Measurements from ENCODE around the gene MYOG. TPM values are rescaled to one million over a fixed set of nuclear protein-coding genes. Genes with fewer than 3 reads are reported as not detected.
A peak's percentile ranks its signal among the peaks of the same experiment; 100 is the strongest.

MYOG gene
- polyA plus RNA-seq, 3 donors: not detected

GRCh38 chr1:203098914-203099520 is 13.2 kb upstream of the MYOG start:
- no peak overlapping the region for H3K4me3 Mint-ChIP-seq
- H3K4me3 ChIP-seq (replicated peaks in 1 of 3; ENCODE audit: low read depth in 2 of 3, low read length in 3 of 3): no peak overlapping the region
- DNase-seq: no peak
- no peaks in the 10 kb centered on the region for H3K36me3 Mint-ChIP-seq
- H3K4me2 ChIP-seq (replicated peaks; ENCODE audit: extremely low read depth, low read length, poor library complexity, severe bottlenecking): no peak overlapping the region
- H3K79me2 ChIP-seq (ENCODE audit: insufficient read depth, low read length): no peaks in the 10 kb centered on the region
- peaks cover 10 to 21% of the 10 kb centered on the region in 2 donors for H3K9me3 ChIP-seq (replicated peaks in 1 of 2; ENCODE audit: control insufficient read depth in 1 of 2, insufficient read depth in 1 of 2, low read length in 2 of 2)
- H3K4me1 Mint-ChIP-seq: peaks cover 20% of the 10 kb centered on the region
- H3K4me1 ChIP-seq (ENCODE audit: control insufficient read depth in 1 of 2, insufficient read depth in 2 of 2, low read length in 2 of 2): peaks cover 0 to 3% of the 10 kb centered on the region in 2 donors
- H3K9ac ChIP-seq (ENCODE audit: insufficient read depth, low read length, poor library complexity, severe bottlenecking): no peak overlapping the region
- TF ChIP-seq CTCF (IDR thresholded peaks at IDR 0.05): no peak
- H3K27ac ChIP-seq (ENCODE audit: low read depth in 1 of 2, low read length in 2 of 2): no peak overlapping the region
- H3K27me3 ChIP-seq (ENCODE audit: control insufficient read depth in 2 of 2, insufficient read depth in 2 of 2, low read length in 2 of 2): no peaks in the 10 kb centered on the region
- 100% methylated on average over 2 of the region's 8 CpGs for WGBS (ENCODE audit: insufficient coverage)
- no peak overlapping the region for H3K27ac Mint-ChIP-seq
- no peaks in the 10 kb centered on the region for H4K20me1 ChIP-seq (ENCODE audit: insufficient read depth, low read length)
- intact Hi-C loops (cut with micrococcal nuclease): no loop called here
- H2AFZ ChIP-seq (ENCODE audit: insufficient read depth, low read depth, low read length, poor library complexity, severe bottlenecking): no peak overlapping the region
- H3K9me3 Mint-ChIP-seq: peaks cover 22 to 31% (median 28%) of the 10 kb centered on the region in 7 donors
- peaks cover 3 to 12% (median 6%) of the 10 kb centered on the region in 3 donors for H3K27me3 Mint-ChIP-seq (ENCODE audit: low read depth in 3 of 3)
- no peaks in the 10 kb centered on the region for H3K36me3 ChIP-seq (replicated peaks in 1 of 2; ENCODE audit: control insufficient read depth in 1 of 2, insufficient read depth in 2 of 2, low read length in 2 of 2)

- H3K4me3 Mint-ChIP-seq: peak overlapping the region in 1 of 2 donors; percentile 22
- WGBS (ENCODE audit: insufficient coverage): 100% methylated on average over 1 of the region's 1 CpG
- Histone ChIP-seq H2AFZ (ENCODE audit: insufficient read depth, low read depth, low read length, poor library complexity, severe bottlenecking) (no peak overlapping the region), H3K4me3 (replicated peaks in 1 of 3; ENCODE audit: low read depth in 2 of 3, low read length in 3 of 3) (no peak overlapping the region), H3K4me1 (ENCODE audit: control insufficient read depth in 1 of 2, insufficient read depth in 2 of 2, low read length in 2 of 2) (peaks cover 0 to 3% of the 10 kb centered on the region in 2 donors), H3K9ac (ENCODE audit: insufficient read depth, low read length, poor library complexity, severe bottlenecking) (no peak overlapping the region), H4K20me1 (ENCODE audit: insufficient read depth, low read length) (no peaks in the 10 kb centered on the region), H3K27me3 (ENCODE audit: control insufficient read depth in 2 of 2, insufficient read depth in 2 of 2, low read length in 2 of 2) (no peaks in the 10 kb centered on the region), H3K36me3 (replicated peaks in 1 of 2; ENCODE audit: control insufficient read depth in 1 of 2, insufficient read depth in 2 of 2, low read length in 2 of 2) (no peaks in the 10 kb centered on the region), H3K4me2 (replicated peaks; ENCODE audit: extremely low read depth, low read length, poor library complexity, severe bottlenecking) (no peak overlapping the region), H3K27ac (ENCODE audit: low read depth in 1 of 2, low read length in 2 of 2) (no peak overlapping the region), H3K9me3 (replicated peaks in 1 of 2; ENCODE audit: control insufficient read depth in 1 of 2, insufficient read depth in 1 of 2, low read length in 2 of 2) (peaks cover 13 to 26% of the 10 kb centered on the region in 2 donors), H3K79me2 (ENCODE audit: insufficient read depth, low read length) (no peaks in the 10 kb centered on the region)
- no peak overlapping the region for H3K27ac Mint-ChIP-seq
- H3K4me1 Mint-ChIP-seq: peaks cover 20% of the 10 kb centered on the region
- no peak for TF ChIP-seq CTCF (IDR thresholded peaks at IDR 0.05)
- intact Hi-C loops (cut with micrococcal nuclease): no loop called here
- H3K36me3 Mint-ChIP-seq: no peaks in the 10 kb centered on the region
- H3K9me3 Mint-ChIP-seq: peaks cover 24 to 36% (median 32%) of the 10 kb centered on the region in 7 donors
- peaks cover 3 to 12% (median 6%) of the 10 kb centered on the region in 3 donors for H3K27me3 Mint-ChIP-seq (ENCODE audit: low read depth in 3 of 3)
- no peak for DNase-seq
Observed at GRCh38 chr1:203098445-203098844, 12.6 kb upstream of the MYOG start.
